ENCODE data around the gene EPB41L4B.
A peak's percentile ranks its signal among the peaks of the same experiment; 100 is the strongest.

EPB41L4B gene

DNA sequence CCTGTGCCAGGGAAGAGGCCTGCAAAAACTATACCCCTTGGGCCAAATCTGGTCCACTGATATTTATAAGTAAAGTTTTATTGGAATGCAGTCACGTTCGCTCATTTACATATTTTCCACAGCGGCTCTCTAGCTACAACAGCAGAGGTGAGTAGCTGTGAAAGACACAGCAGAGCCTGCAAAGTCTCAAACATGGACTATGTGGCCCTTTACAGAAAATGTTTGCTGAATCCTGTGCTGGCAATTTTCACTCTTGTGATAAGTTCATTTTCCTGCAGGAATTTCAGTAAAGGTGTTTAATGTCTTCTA, 70.1 kb downstream of the EPB41L4B start:
- Histone ChIP-seq H3K4me1 (ENCODE audit: low read depth, poor library complexity, severe bottlenecking) (no peaks in the 10 kb centered on the region), H2AFZ (ENCODE audit: low read depth) (no peak overlapping the region), H3K9ac (no peak overlapping the region), H3K4me2 (no peak overlapping the region), H3K27ac (no peak overlapping the region), H3K27me3 (ENCODE audit: insufficient read depth, low read depth) (no peaks in the 10 kb centered on the region), H3K36me3 (ENCODE audit: insufficient read depth) (no peaks in the 10 kb centered on the region), H4K20me1 (ENCODE audit: insufficient read depth) (no peaks in the 10 kb centered on the region), H3K79me2 (ENCODE audit: insufficient read depth, low read depth) (no peaks in the 10 kb centered on the region), H3K4me3 (IDR thresholded peaks at IDR 0.05; ENCODE audit: insufficient read depth, low read depth, low read length) (no peak overlapping the region)
- TF ChIP-seq, protein P1, sequence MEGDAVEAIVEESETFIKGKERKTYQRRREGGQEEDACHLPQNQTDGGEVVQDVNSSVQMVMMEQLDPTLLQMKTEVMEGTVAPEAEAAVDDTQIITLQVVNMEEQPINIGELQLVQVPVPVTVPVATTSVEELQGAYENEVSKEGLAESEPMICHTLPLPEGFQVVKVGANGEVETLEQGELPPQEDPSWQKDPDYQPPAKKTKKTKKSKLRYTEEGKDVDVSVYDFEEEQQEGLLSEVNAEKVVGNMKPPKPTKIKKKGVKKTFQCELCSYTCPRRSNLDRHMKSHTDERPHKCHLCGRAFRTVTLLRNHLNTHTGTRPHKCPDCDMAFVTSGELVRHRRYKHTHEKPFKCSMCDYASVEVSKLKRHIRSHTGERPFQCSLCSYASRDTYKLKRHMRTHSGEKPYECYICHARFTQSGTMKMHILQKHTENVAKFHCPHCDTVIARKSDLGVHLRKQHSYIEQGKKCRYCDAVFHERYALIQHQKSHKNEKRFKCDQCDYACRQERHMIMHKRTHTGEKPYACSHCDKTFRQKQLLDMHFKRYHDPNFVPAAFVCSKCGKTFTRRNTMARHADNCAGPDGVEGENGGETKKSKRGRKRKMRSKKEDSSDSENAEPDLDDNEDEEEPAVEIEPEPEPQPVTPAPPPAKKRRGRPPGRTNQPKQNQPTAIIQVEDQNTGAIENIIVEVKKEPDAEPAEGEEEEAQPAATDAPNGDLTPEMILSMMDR (conservative IDR thresholded peaks at IDR 0.05; ENCODE audit: low read depth, low read length), result no peak

DNA sequence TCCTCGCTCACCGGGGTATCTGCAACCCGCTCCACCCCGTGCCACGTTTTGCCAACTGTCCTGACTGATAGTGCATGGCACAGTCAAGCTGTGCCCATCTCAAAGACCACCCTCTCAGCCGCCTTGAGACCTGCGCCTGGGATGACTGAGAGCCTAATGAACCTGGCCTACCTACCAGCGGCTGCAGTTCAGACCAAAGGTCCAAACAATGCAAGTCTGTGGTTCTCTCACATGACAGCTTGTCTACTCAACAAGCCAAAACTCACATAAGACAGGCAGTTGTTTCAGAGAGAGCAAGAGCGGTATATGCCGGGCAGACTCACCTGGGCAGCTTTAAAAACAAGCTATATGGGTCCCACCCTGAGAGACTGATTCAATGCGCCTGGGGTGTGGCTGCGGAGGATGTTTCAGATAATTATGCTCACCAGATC, 70.5 kb downstream of the EPB41L4B start:
- H3K79me2 ChIP-seq (ENCODE audit: insufficient read depth, low read depth), result no peaks in the 10 kb centered on the region
- H3K36me3 ChIP-seq (ENCODE audit: insufficient read depth), result no peaks in the 10 kb centered on the region
- H2AFZ ChIP-seq (ENCODE audit: low read depth), result no peak overlapping the region
- no peaks in the 10 kb centered on the region for H3K27me3 ChIP-seq (ENCODE audit: insufficient read depth, low read depth)
- H3K4me3 ChIP-seq (IDR thresholded peaks at IDR 0.05; ENCODE audit: insufficient read depth, low read depth, low read length), result no peak overlapping the region
- H3K27ac ChIP-seq, result no peak overlapping the region
- H3K4me1 ChIP-seq (ENCODE audit: low read depth, poor library complexity, severe bottlenecking), result no peaks in the 10 kb centered on the region
- no peak overlapping the region for H3K4me2 ChIP-seq
- TF ChIP-seq, protein P1 (conservative IDR thresholded peaks at IDR 0.05; ENCODE audit: low read depth, low read length), result no peak
- H4K20me1 ChIP-seq (ENCODE audit: insufficient read depth), result no peaks in the 10 kb centered on the region
- H3K9ac ChIP-seq, result no peak overlapping the region

DNA sequence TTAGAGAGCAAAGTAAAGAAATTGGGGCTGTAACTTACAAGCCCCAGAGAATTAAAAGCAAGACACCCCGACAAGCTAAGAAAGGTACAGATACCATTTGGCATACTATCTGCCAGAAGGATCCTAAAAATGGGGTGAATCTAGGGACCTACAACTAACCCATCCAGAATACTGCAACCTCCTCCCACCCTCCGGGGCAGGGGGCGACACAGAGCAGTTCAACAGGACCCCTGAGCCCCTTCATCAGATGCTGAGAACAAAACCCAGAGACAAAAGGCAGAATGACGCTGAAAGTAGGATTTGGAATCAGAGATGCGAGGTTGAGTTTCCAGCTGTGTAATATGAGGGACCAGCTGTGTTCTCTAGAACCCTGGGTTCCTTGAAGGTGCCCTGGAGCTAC, 71.2 kb downstream of the EPB41L4B start:
- Histone ChIP-seq H3K4me3 (IDR thresholded peaks at IDR 0.05; ENCODE audit: insufficient read depth, low read depth, low read length) (no peak overlapping the region), H3K27ac (no peak overlapping the region), H3K36me3 (ENCODE audit: insufficient read depth) (no peaks in the 10 kb centered on the region), H2AFZ (ENCODE audit: low read depth) (no peak overlapping the region), H3K27me3 (ENCODE audit: insufficient read depth, low read depth) (no peaks in the 10 kb centered on the region), H3K9ac (no peak overlapping the region), H3K4me2 (no peak overlapping the region), H4K20me1 (ENCODE audit: insufficient read depth) (no peaks in the 10 kb centered on the region), H3K79me2 (ENCODE audit: insufficient read depth, low read depth) (no peaks in the 10 kb centered on the region), H3K4me1 (ENCODE audit: low read depth, poor library complexity, severe bottlenecking) (no peaks in the 10 kb centered on the region)
- TF ChIP-seq, protein P1 (conservative IDR thresholded peaks at IDR 0.05; ENCODE audit: low read depth, low read length), result 0 out of 2 replicates have a peak, but pooled peaks have one; percentile 26

DNA sequence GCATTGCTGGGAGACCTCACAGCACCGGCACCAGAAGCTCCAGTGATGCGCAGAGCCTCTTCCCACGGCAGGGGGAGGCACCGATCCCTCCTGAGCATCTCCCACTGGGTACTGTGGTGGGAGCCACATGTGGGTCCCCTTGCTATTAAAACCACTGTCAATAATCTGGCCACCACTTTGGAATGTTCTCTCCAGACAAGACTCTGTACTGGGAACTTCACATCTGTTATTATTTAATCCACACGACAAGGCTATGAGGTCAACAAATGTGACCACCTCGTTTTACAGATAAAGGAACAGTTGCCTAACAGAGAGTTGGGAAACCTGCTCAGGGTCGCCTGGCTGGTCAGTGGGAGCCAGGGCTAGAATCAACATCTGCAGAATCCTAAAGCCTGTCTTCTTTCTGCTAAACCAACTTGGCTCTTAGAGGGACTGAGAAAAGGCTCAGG, 72.7 kb downstream of the EPB41L4B start:
- H3K4me2 ChIP-seq, result no peak overlapping the region
- no peaks in the 10 kb centered on the region for H3K36me3 ChIP-seq (ENCODE audit: insufficient read depth)
- no peaks in the 10 kb centered on the region for H4K20me1 ChIP-seq (ENCODE audit: insufficient read depth)
- H3K9ac ChIP-seq, result no peak overlapping the region
- no peak overlapping the region for H3K27ac ChIP-seq
- no peaks in the 10 kb centered on the region for H3K79me2 ChIP-seq (ENCODE audit: insufficient read depth, low read depth)
- H3K4me1 ChIP-seq (ENCODE audit: low read depth, poor library complexity, severe bottlenecking), result no peaks in the 10 kb centered on the region
- TF ChIP-seq, protein P1 (conservative IDR thresholded peaks at IDR 0.05; ENCODE audit: low read depth, low read length), result no peak
- H2AFZ ChIP-seq (ENCODE audit: low read depth), result no peak overlapping the region
- no peaks in the 10 kb centered on the region for H3K27me3 ChIP-seq (ENCODE audit: insufficient read depth, low read depth)
- H3K4me3 ChIP-seq (IDR thresholded peaks at IDR 0.05; ENCODE audit: insufficient read depth, low read depth, low read length), result no peak overlapping the region
